Hepatocyte (in vitro differentiated cells): Measurements from ENCODE around the gene SYT10.

ENCODE experiments used
- CTCF ChIP-seq: fragments of 200-600 bp; sonication (generic); IDR thresholded peaks from 2 replicates; pipeline ENCODE4 v1.5.1; 2016; ENCODE audit warnings: antibody characterized with exemption, mild to moderate bottlenecking; ENCODE audit not compliant: poor library complexity
- EZH2 ChIP-seq: fragments of 200-600 bp; sonication (generic); IDR thresholded peaks from 2 replicates; pipeline ENCODE4 v1.6.1; 2016; ENCODE audit warnings: antibody characterized with exemption, mild to moderate bottlenecking, borderline replicate concordance
- EZH2phosphoT487 ChIP-seq: fragments of 200-600 bp; sonication (generic); IDR thresholded peaks from one replicate; pipeline ENCODE4 v1.6.1; 2018; ENCODE audit warnings: antibody characterized with exemption, mild to moderate bottlenecking, low read depth, moderate library complexity; ENCODE audit not compliant: unreplicated experiment, severe bottlenecking

- TF ChIP-seq EZH2 (no peak), CTCF (no peak), EZH2phosphoT487 (no peak)
Measured at GRCh38 chr12:33450480-33450879, 10.9 kb upstream of the SYT10 start.
